A172 (cell line): ENCODE measurements around the gene NOL3. TPM values are rescaled to one million over a fixed set of nuclear protein-coding genes. Genes with fewer than 3 reads are reported as not detected.

Experiments used
- DNase-seq: peaks from one replicate; pipeline ENCODE4 v3.0.0-alpha.2; 2015; ENCODE audit warnings: low spot score
- total RNA-seq: library from RNA; depleted of rRNA; stranded (reverse); fragments of >200 nt; shearing (Covaris generic); gene quantifications from 2 replicates; pipeline ENCODE4 v1.2.3, GENCODE V29; 2014

The NOL3 gene
- total RNA-seq, 1 experiment from 2014 or later: 11.2 TPM

GRCh38 chr16:67170949-67171649 is 761 bp downstream of the NOL3 start:
- no peak for DNase-seq

DNA sequence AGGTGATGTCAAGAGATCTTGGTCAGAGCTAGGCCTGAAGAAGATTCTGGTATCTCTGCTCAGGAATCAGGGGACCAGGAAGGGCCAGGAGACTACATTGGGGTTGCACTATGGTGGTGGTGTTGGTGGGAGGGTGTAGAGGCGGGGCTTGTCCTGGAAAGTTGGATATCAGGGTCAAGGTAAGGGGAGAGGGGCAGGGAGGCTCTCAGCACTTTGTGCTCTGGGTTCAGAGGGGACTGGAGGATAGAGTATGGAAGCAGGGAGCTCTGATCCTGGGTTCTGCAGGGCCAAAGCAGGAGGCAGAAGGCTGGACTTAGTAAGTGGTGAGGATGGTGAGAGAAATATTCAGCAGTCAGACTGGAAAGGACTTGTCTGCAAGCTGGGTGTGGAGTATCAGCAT is 3.0 kb downstream of the NOL3 start:
- no peak for DNase-seq

DNA sequence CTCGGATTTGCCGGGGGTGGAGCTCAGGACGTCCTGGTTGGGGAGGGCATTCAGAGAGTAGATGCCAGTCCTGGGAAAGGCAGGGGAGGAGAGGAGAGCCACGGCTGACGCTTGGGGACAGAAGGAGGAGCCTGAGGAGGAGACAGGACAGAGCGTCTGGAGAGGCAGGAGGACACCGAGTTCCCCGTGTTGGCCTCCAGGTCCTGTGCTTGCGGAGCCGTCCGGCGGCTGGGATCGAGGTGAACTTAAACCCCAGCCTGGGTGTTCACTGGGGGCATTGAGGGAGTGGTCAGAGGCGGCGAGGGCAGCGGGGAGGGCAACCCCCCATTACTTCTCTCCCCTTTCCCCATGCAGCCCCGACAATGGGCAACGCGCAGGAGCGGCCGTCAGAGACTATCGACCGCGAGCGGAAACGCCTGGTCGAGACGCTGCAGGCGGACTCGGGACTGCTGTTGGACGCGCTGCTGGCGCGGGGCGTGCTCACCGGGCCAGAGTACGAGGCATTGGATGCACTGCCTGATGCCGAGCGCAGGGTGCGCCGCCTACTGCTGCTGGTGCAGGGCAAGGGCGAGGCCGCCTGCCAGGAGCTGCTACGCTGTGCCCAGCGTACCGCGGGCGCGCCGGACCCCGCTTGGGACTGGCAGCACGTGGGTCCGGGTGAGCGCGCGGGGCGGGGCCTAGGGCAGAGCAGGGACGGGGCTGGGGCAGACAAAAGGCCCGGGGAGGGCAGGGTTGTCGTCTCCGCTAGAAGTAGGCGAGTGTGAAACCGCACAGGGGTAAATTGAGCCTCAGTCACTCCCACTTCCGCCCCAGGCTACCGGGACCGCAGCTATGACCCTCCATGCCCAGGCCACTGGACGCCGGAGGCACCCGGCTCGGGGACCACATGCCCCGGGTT is 3.7 kb downstream of the NOL3 start:
- DNase-seq: peak; percentile 47

DNA sequence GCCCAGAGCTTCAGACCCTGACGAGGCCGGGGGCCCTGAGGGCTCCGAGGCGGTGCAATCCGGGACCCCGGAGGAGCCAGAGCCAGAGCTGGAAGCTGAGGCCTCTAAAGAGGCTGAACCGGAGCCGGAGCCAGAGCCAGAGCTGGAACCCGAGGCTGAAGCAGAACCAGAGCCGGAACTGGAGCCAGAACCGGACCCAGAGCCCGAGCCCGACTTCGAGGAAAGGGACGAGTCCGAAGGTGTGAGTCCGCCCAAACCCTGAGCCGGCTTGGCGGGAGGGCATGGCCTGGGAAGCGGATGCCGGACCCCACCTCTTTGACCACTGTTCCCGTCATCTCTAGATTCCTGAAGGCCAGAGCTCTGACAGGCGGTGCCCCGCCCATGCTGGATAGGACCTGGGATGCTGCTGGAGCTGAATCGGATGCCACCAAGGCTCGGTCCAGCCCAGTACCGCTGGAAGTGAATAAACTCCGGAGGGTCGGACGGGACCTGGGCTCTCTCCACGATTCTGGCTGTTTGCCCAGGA is 4.4 kb downstream of the NOL3 start:
- DNase-seq: no peak

- no peak for DNase-seq
Measured at GRCh38 chr16:67176662-67177061, 6.3 kb downstream of the NOL3 start.

- no peak for DNase-seq
Measured at GRCh38 chr16:67177743-67178699, 7.7 kb downstream of the NOL3 start.

DNA sequence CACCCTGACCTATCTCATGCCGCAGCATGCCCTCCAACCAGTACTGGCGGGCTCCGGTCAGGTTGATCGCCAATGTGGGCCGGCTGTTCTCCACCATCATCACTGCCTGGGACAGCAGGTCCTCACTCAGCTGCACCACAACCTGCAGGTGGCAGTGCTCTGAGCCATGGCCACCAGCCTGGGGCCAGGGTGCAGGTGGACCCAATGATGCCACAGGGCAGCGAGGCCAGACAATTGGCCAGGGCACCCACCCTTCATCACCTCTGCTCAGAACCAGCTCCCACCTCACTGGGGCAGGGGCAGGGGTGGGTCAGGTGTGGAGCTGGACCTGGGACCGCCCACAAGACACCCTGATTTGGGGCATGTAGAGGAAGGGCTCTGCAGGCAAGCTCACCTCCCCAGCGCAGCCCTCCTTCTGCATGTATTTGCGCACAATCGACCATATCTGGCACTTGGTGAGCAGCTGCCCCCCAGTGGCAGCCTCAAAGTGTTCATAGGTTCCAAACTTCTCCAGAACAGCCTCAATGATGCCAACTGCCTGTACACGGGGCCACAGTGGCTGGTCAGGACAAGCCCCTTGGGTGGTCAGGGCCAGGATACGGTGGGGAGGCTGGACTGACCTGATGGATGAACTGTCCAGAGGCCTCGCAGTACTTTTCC is 9.2 kb downstream of the NOL3 start:
- no peak for DNase-seq

GRCh38 chr16:67180166-67180565 is 9.8 kb downstream of the NOL3 start:
- no peak for DNase-seq

DNA sequence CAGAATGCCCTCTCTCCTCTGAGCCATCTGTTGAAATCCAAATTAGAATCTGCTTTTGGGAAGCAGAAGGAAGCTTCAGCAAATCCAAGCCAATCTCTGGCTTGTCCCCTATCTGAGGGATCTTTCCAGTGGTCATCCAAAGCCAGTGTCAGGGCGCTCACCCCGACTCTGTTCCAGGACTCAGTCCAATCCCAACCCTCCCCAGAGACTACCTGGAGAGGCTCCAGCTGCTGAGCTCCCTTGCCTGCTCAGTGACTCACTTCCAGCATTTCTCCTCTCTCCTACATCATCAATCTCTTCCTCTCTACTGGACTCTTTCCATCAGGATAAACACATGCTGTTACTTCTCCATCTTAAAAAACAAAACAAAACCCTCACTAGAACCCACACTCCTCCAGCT is 11.0 kb downstream of the NOL3 start:
- DNase-seq: peak; percentile 92

- no peak for DNase-seq
Measured at GRCh38 chr16:67182288-67182687, 11.9 kb downstream of the NOL3 start.

- no peak for DNase-seq
Measured at GRCh38 chr16:67183284-67183626, 12.9 kb downstream of the NOL3 start.

DNA sequence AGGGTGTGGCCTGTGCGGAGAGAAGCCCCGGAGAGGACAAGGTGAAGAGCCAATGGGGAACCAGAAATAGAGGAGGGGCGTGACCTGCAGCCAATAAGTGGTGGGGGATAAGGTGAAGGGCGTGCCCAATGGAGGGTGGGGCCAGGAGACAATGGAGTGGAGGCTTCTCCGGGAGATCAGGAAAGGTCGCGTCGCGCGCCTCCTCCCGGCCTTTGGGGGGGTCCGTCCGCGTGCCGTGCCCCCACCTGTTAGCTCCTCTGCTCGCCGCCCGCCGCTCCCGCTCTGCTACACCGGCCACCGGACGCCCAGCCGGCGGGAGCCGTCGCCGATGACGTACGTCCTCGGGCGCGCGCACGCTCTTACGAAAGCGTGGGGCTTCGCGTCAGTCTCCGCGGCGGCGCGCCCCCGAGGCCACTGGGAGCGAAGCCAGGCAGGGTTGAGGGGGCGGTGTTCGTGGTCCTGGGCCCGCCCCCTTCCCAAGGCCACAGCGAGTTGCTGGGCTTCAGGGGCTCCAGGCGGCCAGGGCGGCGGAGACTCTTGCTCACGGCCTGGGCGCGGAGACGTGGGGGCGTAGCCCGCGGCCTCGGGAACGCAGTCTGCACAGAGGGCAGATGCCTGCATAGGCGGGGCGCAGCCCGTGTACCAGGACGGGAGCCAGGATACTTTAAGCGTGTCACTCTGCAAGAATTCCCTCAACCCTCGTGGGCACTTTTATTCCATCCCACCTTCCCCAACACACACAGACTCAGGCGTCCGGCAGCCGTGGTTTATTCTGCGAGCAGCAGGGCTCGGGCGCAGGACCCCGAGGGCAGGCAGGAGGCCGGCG is 13.5 kb downstream of the NOL3 start, which contains the start of gene MATCAP1:
TSS of gene MATCAP1 (minus strand) at position 337 of the 826 bp plus-strand sequence. CDS start 3,353 bp downstream, outside the sequence.
- DNase-seq: peak; percentile 99

DNA sequence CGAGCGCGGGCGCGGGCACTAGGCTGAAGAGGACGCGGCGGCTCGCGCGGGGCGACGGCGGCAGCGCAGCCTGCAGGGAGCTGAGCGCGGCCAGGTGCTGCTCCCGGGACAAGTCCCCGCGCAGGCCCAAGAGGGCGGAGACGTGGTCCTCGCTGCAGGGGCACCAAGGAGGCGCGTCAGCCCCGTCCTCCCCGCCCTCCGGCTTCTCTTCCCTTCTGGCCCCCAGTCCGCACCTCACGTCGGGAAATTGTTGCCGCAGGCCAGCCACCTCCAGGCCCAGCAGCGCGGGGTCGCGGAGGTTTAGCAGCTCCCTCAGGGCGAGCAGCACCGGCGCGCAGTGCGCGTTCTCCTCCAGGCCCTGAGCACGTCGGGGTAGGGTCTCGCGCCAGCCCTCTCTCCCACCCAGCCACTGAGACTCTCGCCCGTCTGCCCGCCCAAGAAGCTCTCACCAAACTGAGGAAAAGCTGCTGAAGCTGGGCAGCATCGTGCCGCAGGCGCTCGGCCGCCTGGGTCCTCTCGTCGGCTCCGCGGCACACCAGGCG is 14.2 kb downstream of the NOL3 start:
- no peak for DNase-seq

DNA sequence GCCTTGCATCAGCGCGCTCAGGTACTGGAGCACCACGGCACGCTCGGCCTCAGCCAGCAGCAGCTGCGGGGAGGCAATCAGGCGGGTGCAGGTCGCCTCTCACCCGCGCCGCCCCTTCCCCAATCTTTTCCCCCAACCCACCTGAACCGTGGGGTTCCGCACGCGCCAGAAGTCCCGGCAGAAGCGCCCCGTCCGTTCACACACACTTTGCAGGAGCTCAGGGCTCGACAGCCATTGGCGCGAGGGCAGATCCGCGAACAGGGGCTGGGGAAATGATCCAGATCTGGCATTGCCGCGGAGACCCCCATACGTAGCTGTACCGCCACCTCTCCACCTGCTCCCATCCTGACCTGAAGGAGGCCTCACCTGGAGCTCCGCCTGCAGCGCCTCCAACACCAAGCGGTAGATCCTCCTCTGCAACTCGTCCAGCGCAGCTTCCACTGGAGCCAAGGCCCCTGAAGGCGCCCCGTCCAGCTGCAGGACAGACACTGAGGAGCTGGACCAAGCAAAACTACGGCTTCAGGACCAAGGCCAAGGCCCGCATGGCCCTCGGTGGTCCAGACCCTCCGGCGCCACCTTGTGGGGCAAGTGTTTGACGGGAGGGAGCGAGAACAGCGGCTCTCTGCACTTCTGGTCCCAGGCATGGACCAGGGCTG is 14.8 kb downstream of the NOL3 start:
- peak; percentile 84 for DNase-seq

GRCh38 chr16:67185651-67186134 is 15.4 kb downstream of the NOL3 start:
- DNase-seq: no peak

DNA sequence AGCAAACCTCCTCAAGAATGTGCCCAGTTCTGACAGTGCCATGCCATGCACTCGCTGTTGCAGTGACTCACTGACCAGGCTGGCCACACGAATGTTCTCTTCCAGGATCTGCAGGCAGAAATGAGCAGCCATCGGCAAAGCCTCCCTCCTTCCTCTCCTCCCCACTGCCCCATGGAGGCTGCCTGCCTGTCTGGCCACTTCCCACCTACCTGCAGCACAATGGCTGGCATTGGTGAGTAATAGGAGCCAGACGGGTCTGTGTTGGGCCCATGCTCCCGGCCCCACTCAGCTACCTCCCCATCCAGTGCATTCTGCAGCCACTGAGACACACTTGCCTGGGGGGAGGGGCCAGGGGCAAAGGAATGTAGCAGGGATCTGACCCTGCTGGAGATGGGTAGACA is 16.2 kb downstream of the NOL3 start:
- peak; percentile 80 for DNase-seq

DNA sequence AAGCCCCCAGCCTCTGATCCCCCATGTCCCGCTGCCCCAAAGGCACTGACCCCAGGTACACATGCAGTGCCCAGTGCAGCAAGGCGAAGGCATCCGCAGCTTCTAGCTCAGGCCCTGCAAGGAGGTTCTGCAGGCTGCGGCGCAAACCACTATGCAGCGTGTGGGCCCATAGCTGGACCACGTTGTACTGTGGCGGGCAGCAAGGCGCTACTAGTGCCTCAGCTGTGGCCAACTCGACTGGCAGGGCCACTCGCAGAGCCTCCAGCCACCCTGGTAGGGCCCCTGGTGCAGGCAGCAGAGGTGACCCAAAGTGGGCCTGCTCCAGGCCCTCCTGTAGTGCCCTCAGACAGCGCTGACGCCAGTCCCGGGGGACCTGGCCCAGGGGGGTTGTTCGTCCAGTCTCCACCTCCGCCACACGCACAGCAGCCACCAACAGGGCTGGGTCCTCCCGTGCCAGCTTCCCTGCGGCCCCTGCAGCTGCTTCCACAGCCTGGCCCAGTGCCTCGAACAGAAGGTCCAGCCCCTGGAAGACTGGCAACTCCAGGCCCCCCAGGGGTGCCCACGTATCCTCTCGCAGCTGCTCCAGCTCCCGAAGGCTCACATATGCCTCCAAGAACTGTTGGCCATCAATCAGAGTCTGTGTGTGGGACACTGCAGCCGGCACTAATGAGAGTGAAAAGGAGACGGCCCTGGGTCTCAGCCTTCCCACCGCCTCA is 17.0 kb downstream of the NOL3 start:
- no peak for DNase-seq

GRCh38 chr16:67188323-67188722 is 18.0 kb downstream of the NOL3 start:
- no peak for DNase-seq

GRCh38 chr16:67188798-67189197 is 18.5 kb downstream of the NOL3 start:
- DNase-seq: no peak
